Pancreas (tissue), 10 donors: ENCODE data around the gene PFDN1. TPM values are rescaled to one million over a fixed set of nuclear protein-coding genes. Genes with fewer than 3 reads are reported as not detected.

Source experiments
- ATAC-seq, 4 donors: fragments of 200-7000 bp; cut with Tn5 transposase; one replicate each; pipeline versions ENCODE4 v1.8.0 to v1.9.1; 2020; ENCODE audit warnings: mild to moderate bottlenecking in 4 of 4, moderate library complexity in 4 of 4
- DNase-seq, 6 donors: peaks; one replicate each; pipeline ENCODE4 v3.0.0-alpha.2; 2020
- FAIRE-seq: peaks from 2 replicates; lab custom pipeline; 2012; peaks lifted over from hg19 to GRCh38; lab: Jason Lieb, UNC
- H3K27ac ChIP-seq, 4 donors: fragments of 200-600 bp; sonication (generic); 1 replicate in 3 of 4; 2 replicates in 1 of 4; pipeline versions ENCODE4 v1.5.0 to v1.8.0; 2020
- H3K27me3 ChIP-seq, 4 donors: fragments of 200-600 bp; one replicate each; pipeline ENCODE4 v1.8.0; 2021
- H3K36me3 ChIP-seq, 3 donors: fragments of 200-600 bp; sonication (generic) in 1 of 3; one replicate each; pipeline versions ENCODE4 v1.5.0 to v1.8.0; 2020 to 2021
- H3K4me1 ChIP-seq, 3 donors: fragments of 200-600 bp; one replicate each; pipeline ENCODE4 v1.8.0; 2021
- H3K4me3 ChIP-seq, 4 donors: fragments of 200-600 bp; sonication (generic) in 2 of 4; one replicate each; pipeline versions ENCODE4 v1.5.0 to v1.8.0; 2020 to 2021
- H3K9me3 ChIP-seq, 4 donors: fragments of 200-600 bp; one replicate each; pipeline ENCODE4 v1.8.0; 2021
- CTCF ChIP-seq, 4 donors: fragments of 200-600 bp; sonication (generic) in 3 of 4; IDR thresholded peaks; one replicate each; pipeline versions ENCODE4 v1.5.0 to v1.8.0; 2021; ENCODE audit warnings: antibody characterized with exemption in 4 of 4
- WGBS, 2 donors: extraction: QIAGEN DNeasy Blood & Tissue Kit; methylation state at CpG; one replicate each; pipeline ENCODE4 v1.1.7; 2013; 5-methylcytosine and 5-hydroxymethylcytosine counted together
- intact Hi-C, 3 donors: fragments of 100-400 bp; cut with DNase I; formaldehyde crosslinking; loops; one replicate each; pipeline versions ENCODE4 v1.11.1 to v1.14.2; 2022
- polyA plus RNA-seq, 2 donors: library from polyadenylated mRNA; stranded (reverse); fragments of 200-250 nt; gene quantifications; one replicate each; pipeline ENCODE4 v1.2.3, GENCODE V29; 2013
- total RNA-seq, 6 donors: library from RNA; stranded (reverse); fragmentation: NEBNext Ultra II Directional in 4 of 6; extraction: Animal tissue kit (Norgen Biotek cat#: 25700) in 4 of 6; gene quantifications; one replicate each; pipeline versions ENCODE4 v1.2.1 to v1.2.4, GENCODE V29; 2021 to 2023
- donor health status: healthy with polysubstance abuse.
- donor health status: DM: no; HTN: no; CAD: no; lungs with moderate emphysema.
- donor health status: DM: no; HTN: no; CAD: no.
- donor health status: control.
- donor health status: control.
- donor health status: Bipolar disorder and iron deficiency.
- donor health status: DM: yes; HTN: yes; CAD: no.
- donor health status: DM: no; HTN: no; CAD: no.
- donor health status: DM: no; HTN: no; CAD: no.
- donor health status: DM: yes; HTN: yes; CAD: no.

Gene PFDN1
- total and polyA plus RNA-seq, 8 donors, result 10.5 to 43.9 (median 17.5) TPM

- no peak for TF ChIP-seq CTCF (IDR thresholded peaks at IDR 0.05)
- 46 to 49% methylated on average over 1 of the region's 1 CpG for WGBS, 2 donors
- FAIRE-seq (no peak), ATAC-seq (peak in 2 of 4 donors; percentile 25 to 42), DNase-seq (no peak)
- Histone ChIP-seq H3K4me1 (peaks cover 13 to 32% (median 22%) of the 10 kb centered on the region in 3 donors), H3K36me3 (no peaks in the 10 kb centered on the region), H3K27ac (peak overlapping the region in 1 of 4 donors; percentile 45), H3K9me3 (no peaks in the 10 kb centered on the region), H3K4me3 (no peak overlapping the region), H3K27me3 (no peaks in the 10 kb centered on the region)
- intact Hi-C loops, result no loop called here
Measured at GRCh38 chr5:140292212-140293036, 10.5 kb downstream of the PFDN1 start.

- Histone ChIP-seq H3K4me3 (no peak overlapping the region), H3K36me3 (no peaks in the 10 kb centered on the region), H3K27ac (no peak overlapping the region), H3K4me1 (peaks cover 8 to 18% (median 10%) of the 10 kb centered on the region in 3 donors), H3K9me3 (no peaks in the 10 kb centered on the region), H3K27me3 (no peaks in the 10 kb centered on the region)
- 85 to 86% methylated on average over 7 of the region's 7 CpGs for WGBS, 2 donors
- FAIRE-seq, result no peak
- DNase-seq, result no peak
- intact Hi-C loops, result no loop called here
- no peak for TF ChIP-seq CTCF (IDR thresholded peaks at IDR 0.05)
- no peak for ATAC-seq
Measured at GRCh38 chr5:140287801-140288521, 14.9 kb downstream of the PFDN1 start.

- H3K9me3 ChIP-seq, result no peaks in the 10 kb centered on the region
- H3K4me3 ChIP-seq, result no peak overlapping the region
- peaks cover 0 to 8% (median 0%) of the 10 kb centered on the region in 3 donors for H3K4me1 ChIP-seq
- ATAC-seq (no peak), FAIRE-seq (no peak), DNase-seq (no peak)
- intact Hi-C loops, result no loop called here
- no peak for TF ChIP-seq CTCF (IDR thresholded peaks at IDR 0.05)
- no peaks in the 10 kb centered on the region for H3K36me3 ChIP-seq
- H3K27me3 ChIP-seq, result no peaks in the 10 kb centered on the region
- H3K27ac ChIP-seq, result no peak overlapping the region
- WGBS, 2 donors, result 84 to 86% methylated on average over 5 of the region's 5 CpGs
Measured at GRCh38 chr5:140286424-140286823, 16.5 kb downstream of the PFDN1 start.

- no peak for TF ChIP-seq CTCF (IDR thresholded peaks at IDR 0.05)
- no peaks in the 10 kb centered on the region for H3K27me3 ChIP-seq
- WGBS, 2 donors, result 81 to 90% methylated on average over 3 of the region's 3 CpGs
- no peaks in the 10 kb centered on the region for H3K36me3 ChIP-seq
- no peak for ATAC-seq
- H3K4me1 ChIP-seq, result peaks cover 0 to 8% (median 0%) of the 10 kb centered on the region in 3 donors
- H3K4me3 ChIP-seq, result no peak overlapping the region
- FAIRE-seq, result no peak
- no peak overlapping the region for H3K27ac ChIP-seq
- no peaks in the 10 kb centered on the region for H3K9me3 ChIP-seq
- DNase-seq, result no peak
- intact Hi-C loops, result no loop called here
Measured at GRCh38 chr5:140284013-140284412, 18.9 kb downstream of the PFDN1 start.
